A549 (cell line): ENCODE measurements around the gene PSD.

Experiments used
- PHF8 ChIP-seq: fragments of 200-600 bp; sonication (generic); IDR thresholded peaks from 2 replicates; pipeline ENCODE4 v1.6.1; 2016; ENCODE audit warnings: low read depth, mild to moderate bottlenecking, antibody characterized with exemption, moderate library complexity, borderline replicate concordance
- TF ChIP-seq, protein P1 (sequence below): IDR thresholded peaks from 2 replicates; pipeline ENCODE4 v1.6.1; 2012; ENCODE audit warnings: low read depth, borderline replicate concordance

DNA sequence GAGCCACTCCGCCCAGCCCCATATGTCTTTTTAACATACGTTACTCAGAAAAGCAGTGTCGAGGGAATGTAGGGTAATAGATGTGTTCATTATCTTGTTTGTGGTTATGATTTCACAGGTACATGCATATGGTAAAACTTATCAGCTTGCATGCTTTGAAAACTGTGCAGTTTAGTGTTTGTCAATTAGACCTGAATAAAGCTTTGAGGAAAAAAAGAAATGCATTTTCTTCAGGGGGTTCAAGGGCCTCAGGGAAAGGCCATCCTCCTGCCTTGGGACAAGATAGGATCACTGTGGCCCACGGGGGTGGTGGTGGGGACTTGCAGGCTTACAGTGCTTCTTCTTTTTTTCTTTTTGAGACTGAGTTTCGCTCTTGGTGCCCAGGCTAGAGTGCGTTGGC lies 48.7 kb upstream of the PSD start:
- TF ChIP-seq, protein P1, sequence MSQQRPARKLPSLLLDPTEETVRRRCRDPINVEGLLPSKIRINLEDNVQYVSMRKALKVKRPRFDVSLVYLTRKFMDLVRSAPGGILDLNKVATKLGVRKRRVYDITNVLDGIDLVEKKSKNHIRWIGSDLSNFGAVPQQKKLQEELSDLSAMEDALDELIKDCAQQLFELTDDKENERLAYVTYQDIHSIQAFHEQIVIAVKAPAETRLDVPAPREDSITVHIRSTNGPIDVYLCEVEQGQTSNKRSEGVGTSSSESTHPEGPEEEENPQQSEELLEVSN = no peak
- TF ChIP-seq PHF8 = no peak
